H1 (cell line): Measurements from ENCODE around the gene AIG1. TPM values are rescaled to one million over a fixed set of nuclear protein-coding genes. Genes with fewer than 3 reads are reported as not detected.

ENCODE experiments used
- BRCA1 ChIP-seq: IDR thresholded peaks from 2 replicates; pipeline ENCODE4 v1.6.1; 2012; ENCODE audit warnings: low read depth, low read length, improper control_type of control experiment
- EZH2 ChIP-seq: fragments of 200-600 bp; sonication (generic); IDR thresholded peaks from 2 replicates; pipeline ENCODE4 v1.7.1; 2012; ENCODE audit warnings: low read depth, mild to moderate bottlenecking, moderate library complexity, low read length, inconsistent platforms; ENCODE audit not compliant: severe bottlenecking
- polyA plus RNA-seq, 7 experiments: library from polyadenylated mRNA; depleted of rRNA in 3 of 7; stranded (reverse) in 5 of 7; unstranded in 2 of 7; fragments of >200 nt in 5 of 7; fragments of 200-250 nt in 2 of 7; gene quantifications; 1 replicate in 5 of 7; 2 replicates in 1 of 7; 4 replicates in 1 of 7; pipeline versions ENCODE4 v1.2.1 to v1.2.3, GENCODE V29; 2011 to 2013; ENCODE audit warnings: missing spikeins in 2 of 7, mixed read lengths in 2 of 7
- total RNA-seq: library from RNA; stranded (reverse); fragmentation: NEBNext Ultra II Directional; extraction: Animal tissue kit (Norgen Biotek cat#: 25700); gene quantifications from 2 replicates; pipeline ENCODE4 v1.2.1, GENCODE V29; 2021
- TF ChIP-seq, protein P1 (sequence below): IDR thresholded peaks from 2 replicates; pipeline ENCODE4 v1.6.1; 2011; ENCODE audit warnings: low read length, improper control_type of control experiment

AIG1 gene
- total and polyA plus RNA-seq, 2 of the 8 experiments (the other 6 are each of a cell fraction or from before 2014, with no cell fraction given), result 56.6 to 58.4 TPM

DNA sequence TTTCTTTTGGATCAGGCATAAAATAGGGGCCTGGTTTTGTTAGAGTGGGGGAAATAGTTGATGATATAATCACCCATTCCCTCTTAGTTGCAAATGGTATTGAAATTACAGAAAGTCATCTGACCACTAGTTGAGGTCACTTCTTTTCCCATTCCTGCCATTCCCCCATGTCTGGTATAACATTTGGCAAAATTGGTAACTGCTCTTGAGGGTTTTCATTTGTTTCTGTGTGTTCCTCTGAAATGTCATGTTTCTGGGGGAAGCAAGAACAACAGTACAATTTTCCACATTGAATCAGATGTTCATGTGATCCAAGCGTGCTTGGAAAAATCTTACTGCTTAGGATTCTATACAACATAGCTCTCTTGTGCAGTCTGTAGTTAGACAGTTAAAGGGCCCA, 7.3 kb downstream of the AIG1 start (continued):
- TF ChIP-seq EZH2 (no peak), BRCA1 (no peak)
- TF ChIP-seq, protein P1, sequence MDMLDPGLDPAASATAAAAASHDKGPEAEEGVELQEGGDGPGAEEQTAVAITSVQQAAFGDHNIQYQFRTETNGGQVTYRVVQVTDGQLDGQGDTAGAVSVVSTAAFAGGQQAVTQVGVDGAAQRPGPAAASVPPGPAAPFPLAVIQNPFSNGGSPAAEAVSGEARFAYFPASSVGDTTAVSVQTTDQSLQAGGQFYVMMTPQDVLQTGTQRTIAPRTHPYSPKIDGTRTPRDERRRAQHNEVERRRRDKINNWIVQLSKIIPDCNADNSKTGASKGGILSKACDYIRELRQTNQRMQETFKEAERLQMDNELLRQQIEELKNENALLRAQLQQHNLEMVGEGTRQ, result no peak
